GM18499 (cell line): ENCODE measurements around the gene SERPINB5.

Source experiments
- ATAC-seq: cut with Tn5 transposase; IDR thresholded peaks from one replicate; pipeline ENCODE4 v1.9.1; 2021; ENCODE audit warnings: moderate number of reproducible peaks; ENCODE audit not compliant: insufficient read depth, unreplicated experiment

Gene SERPINB5

DNA sequence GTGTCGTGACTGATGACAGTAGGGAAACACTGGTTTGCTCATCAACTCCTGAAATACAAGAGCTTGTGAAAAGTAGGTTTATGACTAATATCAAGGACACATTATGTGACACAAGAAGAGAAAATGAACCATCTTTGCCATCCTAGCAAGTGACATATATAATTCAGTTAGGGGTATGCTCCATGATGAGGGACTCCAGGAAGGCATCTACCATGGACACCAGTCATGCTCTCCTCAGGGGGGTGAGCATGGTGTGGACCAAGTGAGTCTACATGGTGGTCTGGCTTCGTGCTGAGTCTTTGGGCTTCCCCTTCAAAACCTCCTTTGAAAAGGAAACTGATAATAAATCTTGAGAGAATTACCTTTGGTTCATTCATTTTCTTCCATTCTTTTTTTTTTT is 11.7 kb upstream of the SERPINB5 start:
- no peak for ATAC-seq

DNA sequence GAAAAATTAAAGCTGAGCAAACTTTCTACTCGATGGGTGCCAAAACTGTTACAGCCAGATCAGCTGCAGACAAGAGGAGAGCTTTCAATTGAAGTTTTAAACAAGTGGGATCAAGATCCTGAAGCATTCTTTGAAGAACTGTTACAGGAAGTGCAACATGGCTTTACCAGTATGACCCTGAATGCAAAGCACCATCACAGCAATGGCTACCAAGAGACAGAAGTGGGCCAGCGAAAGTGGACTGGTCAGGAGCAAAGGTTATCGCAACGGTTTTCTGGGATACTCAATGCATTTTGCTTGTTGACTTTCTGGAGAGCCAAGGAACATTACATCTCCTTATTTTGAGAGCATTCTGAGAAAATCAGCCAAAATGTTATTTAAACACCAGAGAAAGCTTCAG is 9.1 kb upstream of the SERPINB5 start:
- ATAC-seq = no peak

- ATAC-seq = no peak
Observed at GRCh38 chr18:63468575-63468974, 8.2 kb upstream of the SERPINB5 start.

GRCh38 chr18:63470751-63471150 is 6.0 kb upstream of the SERPINB5 start:
- no peak for ATAC-seq

DNA sequence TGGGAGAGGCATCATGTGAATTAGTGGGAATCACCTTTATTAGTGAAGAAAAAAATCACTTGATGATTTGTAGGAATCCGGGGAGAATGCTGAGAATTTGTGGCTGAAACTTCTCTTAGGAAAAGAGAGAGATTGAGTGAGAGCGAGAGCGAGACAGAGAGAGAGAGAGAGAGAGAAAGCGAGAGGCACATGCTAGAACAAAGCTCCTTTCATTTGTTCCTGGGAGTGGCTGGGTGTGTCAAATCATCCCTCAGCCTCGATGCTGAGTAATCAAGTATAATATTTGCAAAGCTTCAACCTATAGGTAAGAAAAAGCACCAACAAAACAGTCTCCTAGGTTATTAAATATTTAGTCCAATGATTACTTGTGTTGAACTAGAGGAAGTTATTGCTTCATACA is 4.4 kb upstream of the SERPINB5 start:
- ATAC-seq = no peak

DNA sequence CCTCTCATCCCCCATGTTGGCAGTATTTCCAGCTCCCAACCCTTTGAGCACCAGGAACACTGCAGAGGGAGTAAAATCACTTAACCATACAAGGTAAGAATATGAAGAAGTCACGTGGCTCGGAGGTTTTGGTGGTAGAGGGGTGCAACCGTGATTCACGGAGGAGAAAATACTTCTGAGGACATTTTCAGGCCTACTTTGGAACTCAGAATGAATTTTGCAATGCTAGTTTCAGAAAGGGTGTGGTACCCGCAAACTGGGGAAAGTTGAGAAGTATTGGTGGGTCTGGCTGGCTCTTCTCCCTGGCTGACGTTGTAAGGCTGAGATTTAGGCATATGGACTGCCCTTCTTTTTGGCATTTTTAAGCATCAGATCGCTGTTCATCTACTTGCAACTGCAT is 442 bp downstream of the SERPINB5 start:
- no peak for ATAC-seq

DNA sequence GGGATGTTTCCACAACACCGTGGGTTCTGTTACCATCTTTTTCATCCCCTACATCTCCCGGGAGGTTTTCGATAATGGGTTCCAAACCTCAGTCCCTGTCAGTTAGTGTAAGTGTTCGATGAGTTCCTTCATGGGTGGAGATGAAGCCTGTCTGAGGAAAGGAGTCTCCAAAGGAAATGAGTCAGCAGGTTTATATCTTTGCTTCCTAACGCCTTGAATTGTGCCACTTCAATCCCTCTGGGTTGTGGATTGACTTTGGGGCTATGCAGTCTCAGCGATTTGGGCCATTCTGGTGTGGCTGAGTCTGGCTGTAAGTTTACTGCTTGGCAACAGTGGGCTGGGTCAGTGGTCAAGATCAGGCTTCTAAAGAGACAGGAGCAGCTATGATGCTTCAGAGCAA is 1.2 kb downstream of the SERPINB5 start:
- ATAC-seq = no peak

DNA sequence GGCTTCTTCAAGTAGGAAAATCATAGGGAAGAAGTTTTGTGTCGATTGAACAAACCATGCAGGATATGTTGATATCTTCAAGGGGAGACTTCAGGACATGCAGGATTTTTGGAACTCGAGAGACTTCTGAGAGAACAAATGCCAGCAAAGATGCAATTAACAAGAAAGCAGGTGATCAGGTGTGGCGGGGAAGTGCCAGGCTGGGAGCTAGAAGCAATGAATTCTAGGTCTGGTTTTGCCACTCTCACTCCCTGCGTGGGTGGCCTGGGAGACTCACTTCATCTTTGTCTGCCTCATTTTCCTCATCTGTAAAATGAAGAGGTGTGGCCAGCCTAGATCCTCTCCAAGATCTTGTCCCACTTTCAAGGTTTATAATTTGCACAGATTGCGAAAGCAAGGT is 3.1 kb downstream of the SERPINB5 start:
- no peak for ATAC-seq

DNA sequence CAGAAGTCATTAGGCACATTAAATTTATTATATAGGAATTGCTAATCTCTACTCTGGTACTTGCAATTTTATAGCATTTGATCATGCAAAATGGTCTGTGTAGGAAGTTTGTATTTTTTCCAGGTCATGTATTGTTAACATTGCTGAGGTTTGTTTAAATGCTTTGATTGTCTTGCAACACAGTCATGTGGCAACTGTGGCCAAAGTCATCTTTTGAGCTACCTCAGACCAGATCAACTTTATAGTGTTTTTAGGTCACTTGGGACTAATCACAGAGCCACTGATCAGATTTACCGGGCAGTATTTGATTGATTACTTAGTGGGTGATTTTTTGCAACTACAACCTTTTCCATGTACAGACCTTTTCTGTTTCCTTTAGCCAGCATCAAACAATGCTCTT is 3.7 kb downstream of the SERPINB5 start:
- no peak for ATAC-seq

DNA sequence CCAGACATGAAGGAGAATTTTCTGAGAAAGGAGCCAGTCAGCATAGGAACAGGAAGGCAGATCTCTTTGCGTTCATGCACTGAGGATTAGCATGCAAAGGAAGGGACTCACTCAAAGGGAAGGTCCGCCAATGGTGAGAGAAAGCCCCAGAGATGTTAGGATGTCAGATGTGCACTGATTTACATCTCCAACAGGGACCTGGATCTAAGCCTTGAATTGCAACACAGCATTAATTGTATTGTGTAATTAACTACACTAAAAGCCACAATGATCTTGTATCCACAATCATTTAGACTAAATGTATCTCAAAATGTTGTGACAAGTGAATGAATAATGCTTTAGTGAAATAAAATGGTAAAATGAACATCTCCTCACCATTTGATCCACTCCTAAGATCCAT is 4.2 kb downstream of the SERPINB5 start:
- ATAC-seq = no peak

GRCh38 chr18:63487676-63488075 is 10.9 kb downstream of the SERPINB5 start:
- no peak for ATAC-seq

GRCh38 chr18:63488160-63488559 is 11.4 kb downstream of the SERPINB5 start:
- ATAC-seq = no peak

DNA sequence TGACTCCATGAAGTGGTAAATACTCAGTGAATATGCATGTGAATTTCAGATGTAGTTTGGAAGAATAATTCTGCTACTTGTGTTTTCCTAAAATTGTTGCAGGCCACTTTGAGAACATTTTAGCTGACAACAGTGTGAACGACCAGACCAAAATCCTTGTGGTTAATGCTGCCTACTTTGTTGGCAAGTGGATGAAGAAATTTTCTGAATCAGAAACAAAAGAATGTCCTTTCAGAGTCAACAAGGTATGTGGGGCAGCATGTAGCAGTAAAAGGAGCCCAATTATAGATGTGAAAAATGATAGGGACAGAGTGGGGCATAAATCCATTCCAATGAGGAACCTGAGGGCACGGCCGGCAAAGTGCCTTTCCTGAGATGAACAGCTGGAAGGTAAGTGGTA is 16.1 kb downstream of the SERPINB5 start:
- no peak for ATAC-seq

- ATAC-seq = no peak
Observed at GRCh38 chr18:63495675-63496074, 18.9 kb downstream of the SERPINB5 start.

- no peak for ATAC-seq
Observed at GRCh38 chr18:63505566-63506335, 29.0 kb downstream of the SERPINB5 start.

GRCh38 chr18:63506336-63506646 is 29.5 kb downstream of the SERPINB5 start:
- ATAC-seq = no peak

- ATAC-seq = no peak
Observed at GRCh38 chr18:63508596-63508995, 31.8 kb downstream of the SERPINB5 start.

DNA sequence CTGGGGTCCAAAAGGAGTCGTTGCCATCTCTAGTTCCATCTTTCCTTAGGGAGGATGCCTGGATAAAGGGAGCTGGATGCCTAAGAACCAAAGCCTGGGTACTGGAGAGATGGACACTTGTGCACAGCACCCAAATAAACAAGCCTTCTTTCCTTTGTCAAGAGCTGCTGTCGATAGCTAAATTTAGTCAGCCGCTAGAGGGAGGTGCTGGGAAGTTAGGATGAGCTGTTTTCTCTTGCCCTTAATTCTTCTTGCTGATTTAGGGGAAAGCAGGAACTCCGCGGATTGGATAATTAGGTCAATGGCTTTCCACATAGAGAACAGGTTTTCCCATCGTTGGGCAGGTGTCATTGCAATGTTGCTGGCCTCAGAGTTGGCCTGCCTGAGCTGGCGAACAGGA is 34.5 kb downstream of the SERPINB5 start:
- no peak for ATAC-seq

GRCh38 chr18:63514326-63514725 is 37.6 kb downstream of the SERPINB5 start:
- ATAC-seq = no peak

DNA sequence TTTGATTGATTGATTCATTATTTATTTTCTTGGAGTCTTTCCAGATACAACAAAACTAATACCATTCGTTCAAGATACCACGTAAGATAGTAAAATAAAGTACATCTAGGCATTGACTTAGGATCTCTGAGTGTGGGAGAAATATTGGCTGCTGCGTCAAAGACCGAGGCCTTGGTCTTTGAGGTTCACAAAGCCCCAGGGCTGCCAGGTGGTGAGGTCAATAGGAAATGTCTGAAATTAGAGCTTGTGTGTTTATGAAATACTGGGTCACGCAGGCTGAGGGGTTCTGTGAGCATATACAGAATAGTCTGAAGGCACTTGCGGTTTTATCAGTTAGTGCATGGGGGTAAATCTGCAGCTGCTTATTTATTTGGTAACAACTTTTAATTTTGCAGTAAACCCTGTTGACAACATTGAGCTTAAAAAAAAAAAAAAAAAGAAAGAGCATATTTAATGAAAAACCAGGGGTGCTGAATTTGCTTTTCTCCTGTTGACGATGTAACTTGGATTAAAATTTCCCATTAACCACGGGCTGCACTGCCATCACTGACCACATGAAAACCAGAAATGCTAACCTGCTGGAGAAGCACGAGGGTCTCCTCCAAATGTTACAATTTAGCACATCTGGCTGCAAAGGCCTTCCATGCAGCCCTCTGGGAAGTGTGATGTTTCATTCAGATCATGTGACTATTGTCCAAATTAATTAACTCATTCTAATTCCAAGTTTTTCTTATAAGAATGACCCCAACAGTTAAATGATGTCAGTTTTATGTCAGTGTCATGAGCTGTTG is 38.3 kb downstream of the SERPINB5 start:
- no peak for ATAC-seq

DNA sequence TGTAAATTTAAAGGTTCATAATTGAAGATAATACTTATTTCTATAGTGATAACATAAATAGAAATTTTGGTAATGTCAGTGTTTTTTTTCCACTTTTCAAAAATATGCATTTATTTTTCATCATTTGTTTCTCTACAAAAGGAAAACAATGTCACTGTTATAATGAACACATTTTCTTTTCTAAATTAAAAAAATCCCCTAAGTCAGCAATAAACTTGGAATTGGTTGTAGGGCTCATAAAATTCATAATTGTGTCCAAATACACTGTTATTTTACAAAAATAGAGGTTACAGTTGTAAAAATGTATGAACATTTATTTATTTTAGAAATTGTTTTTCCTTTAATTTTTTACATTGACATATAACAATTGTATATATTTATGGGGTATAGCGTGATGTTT is 39.0 kb downstream of the SERPINB5 start:
- ATAC-seq = no peak
